Naive thymus-derived CD4-positive, alpha-beta T cell (primary cell): ENCODE measurements around the gene ZCCHC14. TPM values are rescaled to one million over a fixed set of nuclear protein-coding genes. Genes with fewer than 3 reads are reported as not detected.
A peak's percentile ranks its signal among the peaks of the same experiment; 100 is the strongest.

ENCODE experiments used
- ATAC-seq: fragments of 150-1000 bp; cut with Tn5 transposase; 2 replicates; pipeline ENCODE4 v1.10.0; 2021; ENCODE audit warnings: mild to moderate bottlenecking, moderate library complexity
- CTCF ChIA-PET: fragments of 350-600 bp; sonication (Branson Sonifier 250); formaldehyde crosslinking; loops from one replicate; lab custom pipeline; 2021; ENCODE audit warnings: antibody characterized with exemption; lab: Charles Lee
- POLR2A ChIA-PET: fragments of 350-600 bp; sonication (Branson Sonifier 250); formaldehyde crosslinking; loops from one replicate; lab custom pipeline; 2021; ENCODE audit warnings: antibody characterized with exemption, inconsistent platforms; lab: Charles Lee
- DNase-seq, 9 donors: peaks; one replicate each; pipeline versions ENCODE4 v3.0.0 to v3.0.0-alpha.2; 2020 to 2022; ENCODE audit warnings: mixed read lengths in 1 of 9
- H3K27ac ChIP-seq: one replicate; pipeline ENCODE4 v1.7.0; 2013; ENCODE audit warnings: mild to moderate bottlenecking, low read depth, low read length, moderate library complexity
- H3K27me3 ChIP-seq, 2 donors: one replicate each; pipeline ENCODE4 v1.7.0; 2013; ENCODE audit warnings: low read length in 2 of 2, mild to moderate bottlenecking in 2 of 2, moderate library complexity in 2 of 2; ENCODE audit not compliant: control insufficient read depth in 2 of 2, insufficient read depth in 2 of 2
- H3K36me3 ChIP-seq, 3 experiments: 1 replicate in 2 of 3; 2 replicates in 1 of 3; pipeline ENCODE4 v1.7.0; 2013; ENCODE audit warnings: low read length in 3 of 3, mild to moderate bottlenecking in 3 of 3, moderate library complexity in 1 of 3; ENCODE audit not compliant: insufficient read depth in 3 of 3, control insufficient read depth in 2 of 3
- H3K4me1 ChIP-seq, 2 donors: one replicate each; pipeline ENCODE4 v1.7.0; 2013; ENCODE audit warnings: low read length in 2 of 2, mild to moderate bottlenecking in 2 of 2, moderate library complexity in 1 of 2; ENCODE audit not compliant: control insufficient read depth in 2 of 2, insufficient read depth in 2 of 2
- H3K4me3 ChIP-seq: 2 replicates; pipeline ENCODE4 v1.7.0; 2013; ENCODE audit warnings: mild to moderate bottlenecking, low read length
- H3K9me3 ChIP-seq, 3 experiments: 1 replicate in 2 of 3; 2 replicates in 1 of 3; pipeline ENCODE4 v1.7.0; 2013; ENCODE audit warnings: low read length in 3 of 3; ENCODE audit not compliant: control insufficient read depth in 2 of 3
- H3K27ac Mint-ChIP-seq, 9 donors: one replicate each; pipeline ENCODE4 v1.8.0; 2020 to 2022; ENCODE audit warnings: mixed read lengths in 9 of 9, mild to moderate bottlenecking in 8 of 9, moderate library complexity in 5 of 9, inconsistent platforms in 2 of 9
- H3K27me3 Mint-ChIP-seq, 5 donors: one replicate each; pipeline ENCODE4 v1.8.0; 2021 to 2022; ENCODE audit warnings: mixed read lengths in 5 of 5, mild to moderate bottlenecking in 1 of 5
- H3K36me3 Mint-ChIP-seq, 5 donors: one replicate each; pipeline ENCODE4 v1.8.0; 2020 to 2022; ENCODE audit warnings: mixed read lengths in 5 of 5, mild to moderate bottlenecking in 3 of 5, inconsistent platforms in 1 of 5
- H3K4me1 Mint-ChIP-seq, 7 donors: one replicate each; pipeline ENCODE4 v1.8.0; 2020 to 2022; ENCODE audit warnings: mixed read lengths in 7 of 7, mild to moderate bottlenecking in 3 of 7, inconsistent platforms in 1 of 7
- H3K4me3 Mint-ChIP-seq, 10 donors: one replicate each; pipeline ENCODE4 v1.8.0; 2020 to 2022; ENCODE audit warnings: mild to moderate bottlenecking in 10 of 10, mixed read lengths in 10 of 10, moderate library complexity in 6 of 10, inconsistent platforms in 2 of 10
- H3K9me3 Mint-ChIP-seq, 11 donors: one replicate each; pipeline ENCODE4 v1.8.0; 2020 to 2022; ENCODE audit warnings: mixed read lengths in 11 of 11, mild to moderate bottlenecking in 4 of 11, inconsistent platforms in 1 of 11, moderate library complexity in 1 of 11
- intact Hi-C, 2 donors: fragments of 100-400 bp; cut with micrococcal nuclease; formaldehyde crosslinking; loops; one replicate each; pipeline ENCODE4 v1.15.1; 2023
- polyA plus RNA-seq, 2 donors: library from polyadenylated mRNA; unstranded; fragments of 300-500 nt; fragmentation: Illumina TruSeq; gene quantifications; one replicate each; pipeline ENCODE4 v1.2.3, GENCODE V29; 2021
- total RNA-seq, 6 experiments: library from RNA in 5 of 6; stranded (reverse) in 5 of 6; gene quantifications; 1 replicate in 5 of 6; 2 replicates in 1 of 6; pipeline ENCODE4 v1.2.3 and lab custom pipeline; 2021 to 2026

ZCCHC14 gene
- total and polyA plus RNA-seq, 7 experiments from 2014 or later, result 0.64 to 34.2 (median 18.3) TPM

- H3K9me3 ChIP-seq, result peaks cover 0 to 10% (median 0%) of the 10 kb centered on the region in 3 experiments
- H3K4me3 ChIP-seq, result no peak overlapping the region
- no peak for ATAC-seq
- H3K9me3 Mint-ChIP-seq, result peaks cover 9 to 67% (median 29%) of the 10 kb centered on the region in 11 donors
- H3K27me3 ChIP-seq, result no peaks in the 10 kb centered on the region
- H3K27ac Mint-ChIP-seq, result no peak overlapping the region
- H3K4me3 Mint-ChIP-seq, result no peak overlapping the region
- ChIA-PET POLR2A (no interaction called here), CTCF (no interaction called here)
- H3K27ac ChIP-seq, result no peak overlapping the region
- peaks cover 8 to 30% (median 22%) of the 10 kb centered on the region in 5 donors for H3K27me3 Mint-ChIP-seq
- H3K36me3 ChIP-seq, result no peaks in the 10 kb centered on the region
- peaks cover 0 to 23% (median 12%) of the 10 kb centered on the region in 5 donors for H3K36me3 Mint-ChIP-seq
- no peak for DNase-seq
- no peaks in the 10 kb centered on the region for H3K4me1 Mint-ChIP-seq
- intact Hi-C loops, result no loop called here
- H3K4me1 ChIP-seq, result no peaks in the 10 kb centered on the region
Observed at GRCh38 chr16:87534030-87534653, 41.3 kb upstream of the ZCCHC14 start.

GRCh38 chr16:87533061-87533460, 40.2 kb upstream of the ZCCHC14 start:
- H3K27me3 Mint-ChIP-seq, result peaks cover under 1 to 25% (median 15%) of the 10 kb centered on the region in 5 donors
- CTCF ChIA-PET, result no interaction called here
- intact Hi-C loops, result no loop called here

GRCh38 chr16:87531418-87531817, 38.6 kb upstream of the ZCCHC14 start:
- intact Hi-C loops, result no loop called here
- ATAC-seq, result no peak
- Mint-ChIP-seq H3K36me3 (peaks cover 0 to 23% (median 12%) of the 10 kb centered on the region in 5 donors), H3K4me1 (no peaks in the 10 kb centered on the region), H3K4me3 (no peak overlapping the region), H3K9me3 (peaks cover 9 to 70% (median 29%) of the 10 kb centered on the region in 11 donors), H3K27ac (no peak overlapping the region), H3K27me3 (peaks cover 0 to 22% (median 11%) of the 10 kb centered on the region in 5 donors)
- Histone ChIP-seq H3K27me3 (no peaks in the 10 kb centered on the region), H3K4me1 (no peaks in the 10 kb centered on the region), H3K4me3 (no peak overlapping the region), H3K36me3 (no peaks in the 10 kb centered on the region), H3K9me3 (peaks cover 0 to 10% (median 0%) of the 10 kb centered on the region in 3 experiments), H3K27ac (no peak overlapping the region)
- CTCF ChIA-PET, result no interaction called here
- POLR2A ChIA-PET, result no interaction called here
- no peak for DNase-seq

More at GRCh38 chr16:87533061-87533460, 40.2 kb upstream of the ZCCHC14 start:
- Histone ChIP-seq H3K36me3 (no peaks in the 10 kb centered on the region), H3K9me3 (peaks cover 0 to 10% (median 0%) of the 10 kb centered on the region in 3 experiments), H3K27ac (no peak overlapping the region), H3K4me1 (no peaks in the 10 kb centered on the region), H3K27me3 (no peaks in the 10 kb centered on the region), H3K4me3 (no peak overlapping the region)
- H3K27ac Mint-ChIP-seq, result no peak overlapping the region
- DNase-seq (no peak), ATAC-seq (no peak)
- H3K4me3 Mint-ChIP-seq, result no peak overlapping the region
- POLR2A ChIA-PET, result interaction anchor here (0.6 kb wide), 1 partner anchor 106 kb away, joined by 5 read pairs; no protein-coding TSS in a partner anchor
- H3K4me1 Mint-ChIP-seq, result no peaks in the 10 kb centered on the region
- peaks cover 0 to 23% (median 12%) of the 10 kb centered on the region in 5 donors for H3K36me3 Mint-ChIP-seq
- H3K9me3 Mint-ChIP-seq, result peaks cover 9 to 70% (median 29%) of the 10 kb centered on the region in 11 donors

GRCh38 chr16:87528690-87529579, 36.1 kb upstream of the ZCCHC14 start:
- Mint-ChIP-seq H3K4me1 (no peaks in the 10 kb centered on the region), H3K27me3 (peaks cover 7 to 24% (median 12%) of the 10 kb centered on the region in 5 donors), H3K9me3 (peaks cover 9 to 50% (median 25%) of the 10 kb centered on the region in 11 donors), H3K4me3 (no peak overlapping the region), H3K27ac (peak overlapping the region in 1 of 9 donors; percentile 15), H3K36me3 (peaks cover 0 to 23% (median 12%) of the 10 kb centered on the region in 5 donors)
- intact Hi-C loops, result no loop called here
- DNase-seq, result no peak
- ChIA-PET CTCF (no interaction called here), POLR2A (no interaction called here)
- no peaks in the 10 kb centered on the region for H3K4me1 ChIP-seq
- H3K9me3 ChIP-seq, result peaks cover 0 to 10% (median 0%) of the 10 kb centered on the region in 3 experiments
- ATAC-seq, result no peak
- no peak overlapping the region for H3K27ac ChIP-seq
- no peaks in the 10 kb centered on the region for H3K36me3 ChIP-seq
- no peaks in the 10 kb centered on the region for H3K27me3 ChIP-seq
- H3K4me3 ChIP-seq, result no peak overlapping the region

GRCh38 chr16:87527055-87527724, 34.4 kb upstream of the ZCCHC14 start:
- CTCF ChIA-PET, result no interaction called here
- no peak overlapping the region for H3K27ac ChIP-seq
- peaks cover 0 to 15% (median 7%) of the 10 kb centered on the region in 5 donors for H3K36me3 Mint-ChIP-seq

GRCh38 chr16:87526238-87526947, 33.6 kb upstream of the ZCCHC14 start:
- DNase-seq (no peak), ATAC-seq (no peak)
- intact Hi-C loops, result no loop called here
- ChIA-PET POLR2A (no interaction called here), CTCF (no interaction called here)
- Mint-ChIP-seq H3K4me1 (no peaks in the 10 kb centered on the region), H3K36me3 (peaks cover 0 to 15% (median 7%) of the 10 kb centered on the region in 5 donors), H3K27me3 (peaks cover 7 to 17% (median 12%) of the 10 kb centered on the region in 5 donors), H3K27ac (no peak overlapping the region), H3K4me3 (no peak overlapping the region), H3K9me3 (peaks cover 2 to 33% (median 13%) of the 10 kb centered on the region in 11 donors)
- Histone ChIP-seq H3K9me3 (no peaks in the 10 kb centered on the region), H3K36me3 (no peaks in the 10 kb centered on the region), H3K27me3 (no peaks in the 10 kb centered on the region), H3K4me1 (no peaks in the 10 kb centered on the region), H3K27ac (no peak overlapping the region), H3K4me3 (no peak overlapping the region)

More at GRCh38 chr16:87527055-87527724, 34.4 kb upstream of the ZCCHC14 start:
- no peak overlapping the region for H3K27ac Mint-ChIP-seq
- H3K4me3 Mint-ChIP-seq, result no peak overlapping the region
- DNase-seq, result no peak
- Histone ChIP-seq H3K4me1 (no peaks in the 10 kb centered on the region), H3K9me3 (no peaks in the 10 kb centered on the region), H3K27me3 (no peaks in the 10 kb centered on the region), H3K4me3 (no peak overlapping the region), H3K36me3 (no peaks in the 10 kb centered on the region)
- intact Hi-C loops, result no loop called here
- no peaks in the 10 kb centered on the region for H3K4me1 Mint-ChIP-seq
- peaks cover 7 to 21% (median 12%) of the 10 kb centered on the region in 5 donors for H3K27me3 Mint-ChIP-seq
- no peak for ATAC-seq
- peaks cover 2 to 35% (median 14%) of the 10 kb centered on the region in 11 donors for H3K9me3 Mint-ChIP-seq
- POLR2A ChIA-PET, result no interaction called here
